Activated T-helper 2 cell treated with anti-CD3 and anti-CD28 coated beads, Interferon-gamma antibody, Interleukin-2, Interleukin-4, amounts not matched to agents 10 μg/mL and 5 μg/mL and 100 μg/mL, durations not matched to agents 14 hours and 24 hours and 36 hours (primary cell): ENCODE data around the gene RAP1GAP. TPM values are rescaled to one million over a fixed set of nuclear protein-coding genes. Genes with fewer than 3 reads are reported as not detected.
A peak's percentile ranks its signal among the peaks of the same experiment; 100 is the strongest.
"Not testable (repeated sequence)": the region's sequence is repeated elsewhere in the genome, so short reads cannot be mapped to it uniquely, and the experiment has no call there.

ENCODE experiments used
- DNase-seq: peaks from one replicate; pipeline ENCODE4 v3.0.0; 2021; ENCODE audit warnings: low spot score
- H3K27ac Mint-ChIP-seq: one replicate; pipeline ENCODE4 v1.8.0; 2021; ENCODE audit warnings: mixed read lengths
- H3K27me3 Mint-ChIP-seq: one replicate; pipeline ENCODE4 v1.8.0; 2021; ENCODE audit warnings: low read depth, mixed read lengths
- H3K36me3 Mint-ChIP-seq: one replicate; pipeline ENCODE4 v1.8.0; 2021; ENCODE audit warnings: low read depth, mixed read lengths
- H3K4me1 Mint-ChIP-seq: one replicate; pipeline ENCODE4 v1.8.0; 2021; ENCODE audit warnings: low read depth, mixed read lengths
- H3K4me3 Mint-ChIP-seq: one replicate; pipeline ENCODE4 v1.8.0; 2021; ENCODE audit warnings: low read depth, mild to moderate bottlenecking, moderate library complexity, mixed read lengths
- H3K9me3 Mint-ChIP-seq: one replicate; pipeline ENCODE4 v1.8.0; 2021; ENCODE audit warnings: mixed read lengths
- intact Hi-C: fragments of 100-400 bp; cut with micrococcal nuclease; formaldehyde crosslinking; loops from one replicate; pipeline ENCODE4 v1.15.1; 2023
- total RNA-seq: library from RNA; stranded (reverse); gene quantifications from 2 replicates; pipeline ENCODE4 v1.2.3, GENCODE V29; 2022

RAP1GAP gene
- total RNA-seq, 1 donor from 2014 or later: 0.46 TPM

GRCh38 chr1:21696931-21697330 is 27.8 kb upstream of the RAP1GAP start:
- H3K27me3 Mint-ChIP-seq: no peaks in the 10 kb centered on the region
- intact Hi-C loops: no loop called here
- DNase-seq: no peak
- H3K36me3 Mint-ChIP-seq: peaks cover 57% of the 10 kb centered on the region
- H3K4me1 Mint-ChIP-seq: peaks cover 4% of the 10 kb centered on the region
- no peak overlapping the region for H3K27ac Mint-ChIP-seq
- no peaks in the 10 kb centered on the region for H3K9me3 Mint-ChIP-seq
- no peak overlapping the region for H3K4me3 Mint-ChIP-seq

DNA sequence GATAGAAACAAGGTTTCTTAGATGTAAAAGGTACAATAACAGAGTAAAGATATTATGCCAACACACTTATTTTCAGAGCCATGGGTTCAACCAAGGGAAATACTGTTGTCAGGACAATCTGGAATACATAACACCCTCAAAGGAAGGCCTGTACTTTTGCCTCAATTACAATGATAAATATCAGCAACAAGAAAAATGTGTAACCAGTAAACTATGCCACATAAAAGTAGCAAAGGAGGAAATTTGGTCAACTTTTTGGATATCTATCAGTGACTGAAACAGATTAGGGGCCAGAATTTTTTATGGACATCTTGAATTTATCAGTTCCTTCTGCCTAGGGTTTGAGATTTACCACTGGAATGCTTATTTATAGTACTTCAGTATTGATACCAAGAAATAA is 24.6 kb upstream of the RAP1GAP start:
- no peaks in the 10 kb centered on the region for H3K27me3 Mint-ChIP-seq
- DNase-seq: no peak
- no peak overlapping the region for H3K27ac Mint-ChIP-seq
- intact Hi-C loops: no loop called here
- H3K36me3 Mint-ChIP-seq: peaks cover 59% of the 10 kb centered on the region
- H3K4me3 Mint-ChIP-seq: no peak overlapping the region
- H3K4me1 Mint-ChIP-seq: no peaks in the 10 kb centered on the region
- H3K9me3 Mint-ChIP-seq: no peaks in the 10 kb centered on the region

- DNase-seq: no peak
- peaks cover 68% of the 10 kb centered on the region for H3K36me3 Mint-ChIP-seq
- H3K4me3 Mint-ChIP-seq: no peak overlapping the region
Observed at GRCh38 chr1:21691739-21692138, 22.6 kb upstream of the RAP1GAP start.

DNA sequence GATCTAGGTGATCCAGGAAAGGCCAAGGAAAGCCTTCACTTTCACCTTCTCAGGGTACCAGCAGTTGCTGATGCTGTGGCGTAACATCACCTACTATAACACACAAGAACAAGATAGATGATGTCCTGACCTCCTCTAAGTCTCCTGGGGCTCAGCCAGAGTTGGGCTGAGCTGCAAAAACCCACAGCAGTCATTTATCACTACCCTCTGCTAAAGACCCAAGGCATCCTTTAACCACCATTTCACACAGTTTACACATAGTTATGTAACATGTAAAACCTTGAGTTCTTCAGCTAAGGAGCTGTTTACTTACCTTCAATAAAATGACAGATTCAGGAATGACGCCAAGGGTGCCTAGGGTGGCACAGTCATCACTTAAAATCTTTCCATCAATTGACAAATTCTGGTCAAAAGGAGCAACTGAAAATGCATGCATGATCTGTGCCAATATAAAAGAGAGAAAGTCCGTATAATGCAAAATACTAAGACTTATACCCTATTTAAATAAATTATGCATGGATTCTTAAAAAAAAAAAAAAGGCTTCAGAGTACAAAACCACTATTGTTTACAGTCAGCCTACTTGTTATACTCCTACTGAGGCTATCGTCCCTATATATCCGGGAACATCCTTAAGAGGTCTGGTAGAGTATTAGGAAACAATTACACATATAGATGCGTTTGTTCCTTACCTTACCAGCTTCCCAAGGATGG is 20.7 kb upstream of the RAP1GAP start:
- Mint-ChIP-seq H3K9me3 (no peaks in the 10 kb centered on the region), H3K36me3 (peaks cover 77% of the 10 kb centered on the region), H3K4me1 (no peaks in the 10 kb centered on the region), H3K27ac (no peak overlapping the region), H3K4me3 (no peak overlapping the region), H3K27me3 (no peaks in the 10 kb centered on the region)
- no peak for DNase-seq
- intact Hi-C loops: no loop called here

More at GRCh38 chr1:21691739-21692138, 22.6 kb upstream of the RAP1GAP start:
- H3K4me1 Mint-ChIP-seq: no peaks in the 10 kb centered on the region
- intact Hi-C loops: no loop called here
- no peaks in the 10 kb centered on the region for H3K9me3 Mint-ChIP-seq
- H3K27me3 Mint-ChIP-seq: no peaks in the 10 kb centered on the region
- no peak overlapping the region for H3K27ac Mint-ChIP-seq

DNA sequence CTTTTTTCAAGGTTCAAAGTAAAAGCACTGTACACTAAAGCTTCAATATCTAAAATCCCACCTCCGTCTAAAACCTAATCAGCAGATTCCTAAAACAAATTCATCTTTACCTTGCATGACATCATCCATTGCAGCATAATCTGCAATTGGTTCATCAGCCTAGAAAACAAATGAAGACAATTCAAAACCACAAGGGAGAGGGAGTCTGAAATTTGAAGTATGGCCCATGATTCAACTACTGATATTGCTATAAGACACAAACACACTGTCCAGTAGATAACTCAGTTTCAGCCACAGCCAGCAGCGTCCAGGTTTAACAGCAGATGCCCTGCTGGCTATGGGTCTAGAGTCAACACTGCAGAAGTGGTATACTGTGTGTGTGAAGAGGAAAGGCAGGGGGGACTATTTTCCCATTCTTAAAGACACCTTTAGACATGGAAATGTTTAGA is 17.9 kb upstream of the RAP1GAP start:
- intact Hi-C loops: no loop called here
- Mint-ChIP-seq H3K27me3 (no peaks in the 10 kb centered on the region), H3K36me3 (peaks cover 69% of the 10 kb centered on the region), H3K9me3 (no peaks in the 10 kb centered on the region), H3K27ac (peak overlapping the region; percentile 42), H3K4me1 (no peaks in the 10 kb centered on the region), H3K4me3 (no peak overlapping the region)
- DNase-seq: no peak

GRCh38 chr1:21685946-21686678 is 17.0 kb upstream of the RAP1GAP start:
- no peak for DNase-seq
- intact Hi-C loops: no loop called here
- H3K27ac Mint-ChIP-seq: no peak overlapping the region
- H3K4me1 Mint-ChIP-seq: no peaks in the 10 kb centered on the region
- H3K36me3 Mint-ChIP-seq: peaks cover 71% of the 10 kb centered on the region
- H3K27me3 Mint-ChIP-seq: no peaks in the 10 kb centered on the region
- no peak overlapping the region for H3K4me3 Mint-ChIP-seq
- no peaks in the 10 kb centered on the region for H3K9me3 Mint-ChIP-seq

GRCh38 chr1:21681426-21681825 is 12.3 kb upstream of the RAP1GAP start:
- Mint-ChIP-seq H3K27me3 (no peaks in the 10 kb centered on the region), H3K36me3 (peaks cover 63% of the 10 kb centered on the region), H3K27ac (no peak overlapping the region), H3K9me3 (no peaks in the 10 kb centered on the region), H3K4me1 (no peaks in the 10 kb centered on the region), H3K4me3 (no peak overlapping the region)
- intact Hi-C loops: no loop called here
- DNase-seq: no peak

DNA sequence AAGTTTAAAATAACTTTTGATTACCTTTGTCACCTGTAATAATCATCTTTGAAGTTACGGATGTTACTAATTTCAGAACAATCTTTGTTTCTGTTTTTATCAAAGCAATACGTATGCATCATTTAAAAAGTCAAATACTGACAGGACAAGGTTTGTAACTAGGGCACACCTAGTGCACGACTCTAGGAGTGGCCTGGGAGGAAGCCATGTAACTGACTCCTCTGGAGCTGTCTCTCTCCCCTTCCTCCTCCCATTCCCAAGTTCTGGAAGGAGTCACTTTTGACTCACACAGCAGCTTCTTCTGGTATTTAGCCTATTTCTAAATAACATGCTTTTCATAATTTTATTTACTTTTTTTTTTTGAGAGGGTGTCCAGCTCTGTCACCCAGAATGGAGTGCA is 11.8 kb upstream of the RAP1GAP start:
- Mint-ChIP-seq H3K4me3 (no peak overlapping the region), H3K27ac (no peak overlapping the region), H3K9me3 (no peaks in the 10 kb centered on the region), H3K4me1 (no peaks in the 10 kb centered on the region), H3K36me3 (peaks cover 58% of the 10 kb centered on the region), H3K27me3 (no peaks in the 10 kb centered on the region)
- intact Hi-C loops: no loop called here
- DNase-seq: no peak

DNA sequence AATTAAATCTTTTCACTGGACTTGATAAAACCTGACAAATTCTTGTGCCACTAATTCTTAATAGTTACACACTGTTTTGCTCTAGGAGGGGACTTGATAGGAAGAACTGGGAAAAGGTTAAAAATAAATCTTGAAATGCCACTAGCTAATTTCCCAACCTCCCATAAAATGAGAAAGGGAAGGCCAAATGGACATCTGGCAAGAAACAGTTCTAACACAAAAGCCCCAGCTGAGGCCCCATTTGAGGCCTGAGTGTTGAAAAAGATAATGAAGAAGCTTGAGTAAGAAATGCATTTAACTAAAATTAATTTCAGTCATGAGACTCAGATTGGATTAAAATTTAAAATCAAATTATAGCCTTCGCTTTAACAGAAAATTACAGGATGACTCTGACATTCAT is 11.2 kb upstream of the RAP1GAP start:
- no peak for DNase-seq
- no peaks in the 10 kb centered on the region for H3K9me3 Mint-ChIP-seq
- no peak overlapping the region for H3K27ac Mint-ChIP-seq
- peaks cover 53% of the 10 kb centered on the region for H3K36me3 Mint-ChIP-seq
- intact Hi-C loops: no loop called here
- no peaks in the 10 kb centered on the region for H3K27me3 Mint-ChIP-seq
- H3K4me3 Mint-ChIP-seq: no peak overlapping the region
- no peaks in the 10 kb centered on the region for H3K4me1 Mint-ChIP-seq

- H3K36me3 Mint-ChIP-seq: peaks cover 31% of the 10 kb centered on the region
- H3K9me3 Mint-ChIP-seq: no peaks in the 10 kb centered on the region
- H3K27me3 Mint-ChIP-seq: no peaks in the 10 kb centered on the region
- H3K27ac Mint-ChIP-seq: no peak overlapping the region
- intact Hi-C loops: no loop called here
- no peak overlapping the region for H3K4me3 Mint-ChIP-seq
- no peak for DNase-seq
- H3K4me1 Mint-ChIP-seq: peaks cover 4% of the 10 kb centered on the region
Observed at GRCh38 chr1:21677168-21677567, 8.0 kb upstream of the RAP1GAP start.

- Mint-ChIP-seq H3K27me3 (peaks cover 5% of the 10 kb centered on the region), H3K36me3 (peaks cover 23% of the 10 kb centered on the region), H3K9me3 (no peaks in the 10 kb centered on the region), H3K4me1 (peaks cover 8% of the 10 kb centered on the region), H3K4me3 (no peak overlapping the region), H3K27ac (no peak overlapping the region)
- DNase-seq: no peak
- intact Hi-C loops: no loop called here
Observed at GRCh38 chr1:21674957-21675356, 5.8 kb upstream of the RAP1GAP start.

- H3K9me3 Mint-ChIP-seq, H3K27me3 Mint-ChIP-seq, DNase-seq, H3K4me3 Mint-ChIP-seq, H3K27ac Mint-ChIP-seq, intact Hi-C loops, H3K4me1 Mint-ChIP-seq: not testable (repeated sequence)
- H3K36me3 Mint-ChIP-seq: peaks cover 12% of the 10 kb centered on the region
Observed at GRCh38 chr1:21673853-21674252, 4.7 kb upstream of the RAP1GAP start.

DNA sequence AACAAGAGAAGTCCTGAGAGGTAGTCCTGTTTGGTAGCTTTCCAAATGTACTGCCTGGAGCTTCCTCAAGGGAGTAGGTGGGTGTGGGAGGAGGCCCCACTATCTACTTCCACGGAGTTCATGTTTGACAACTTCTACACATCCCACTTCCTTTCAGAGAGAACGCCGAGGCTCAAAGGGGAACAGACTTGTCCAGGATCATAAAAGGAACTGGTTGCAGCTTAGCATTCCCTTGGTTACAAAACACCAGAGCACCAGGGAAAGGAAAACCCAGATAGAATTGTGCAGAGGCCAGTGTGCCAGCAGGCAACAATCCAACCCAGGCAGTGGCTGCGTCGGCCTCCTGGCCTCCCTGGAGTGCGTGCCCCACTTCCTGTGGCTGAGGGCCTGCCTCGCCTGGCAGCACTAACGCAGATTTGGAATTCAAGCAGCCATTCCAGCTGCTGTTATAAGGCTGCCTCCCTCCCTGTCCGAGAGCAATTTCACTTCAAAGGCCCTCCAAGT is 4.2 kb upstream of the RAP1GAP start:
- H3K4me1 Mint-ChIP-seq: peaks cover 8% of the 10 kb centered on the region
- H3K9me3 Mint-ChIP-seq: no peaks in the 10 kb centered on the region
- intact Hi-C loops: no loop called here
- peaks cover 7% of the 10 kb centered on the region for H3K36me3 Mint-ChIP-seq
- no peak overlapping the region for H3K27ac Mint-ChIP-seq
- H3K4me3 Mint-ChIP-seq: no peak overlapping the region
- peaks cover 8% of the 10 kb centered on the region for H3K27me3 Mint-ChIP-seq
- DNase-seq: no peak
